HG03571 (cell line): ENCODE results near the gene MIS18A.
A peak's percentile ranks its signal among the peaks of the same experiment; 100 is the strongest.
"Not testable (repeated sequence)": the region's sequence is repeated elsewhere in the genome, so short reads cannot be mapped to it uniquely, and the experiment has no call there.

Source experiments
- ATAC-seq: cut with Tn5 transposase; IDR thresholded peaks from one replicate; pipeline ENCODE4 v1.9.1; 2021; ENCODE audit not compliant: unreplicated experiment

MIS18A gene

DNA sequence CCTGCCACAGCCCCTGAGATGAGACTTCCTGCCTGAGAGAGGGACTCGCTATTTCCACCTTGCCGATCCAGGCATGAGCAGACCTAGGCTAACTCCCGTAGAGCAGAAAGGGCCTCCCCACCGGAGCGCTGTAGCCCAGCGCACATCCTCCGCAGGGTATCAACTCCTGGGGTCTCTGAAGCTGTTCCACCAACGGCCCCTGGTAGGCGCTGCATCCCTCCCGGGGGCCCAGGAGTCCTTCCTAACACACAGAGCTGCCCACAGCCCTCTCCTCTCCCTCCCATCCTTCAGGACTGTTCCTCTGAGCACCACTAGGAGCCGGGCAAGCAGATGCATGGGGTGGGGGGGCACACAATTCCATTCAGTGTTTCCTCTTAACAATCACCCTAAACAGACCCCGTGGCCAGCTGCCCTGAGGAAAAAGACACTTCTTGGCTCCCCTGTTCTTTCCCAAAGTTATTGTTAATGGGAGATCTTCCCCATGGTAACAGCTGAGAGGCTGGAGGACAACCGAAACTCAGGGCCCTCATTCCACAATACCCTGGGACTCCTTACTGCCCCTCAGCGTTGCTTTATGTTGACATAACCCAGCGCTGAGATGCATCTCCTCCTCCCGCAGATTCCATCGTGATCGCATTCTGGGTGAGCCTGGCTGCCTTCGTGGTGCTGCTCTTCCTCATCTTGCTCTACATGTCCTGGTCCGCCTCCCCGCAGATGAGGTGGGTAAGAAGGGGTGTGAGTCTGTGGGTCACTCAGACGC lies 27.4 kb upstream of the MIS18A start:
- no peak for ATAC-seq

DNA sequence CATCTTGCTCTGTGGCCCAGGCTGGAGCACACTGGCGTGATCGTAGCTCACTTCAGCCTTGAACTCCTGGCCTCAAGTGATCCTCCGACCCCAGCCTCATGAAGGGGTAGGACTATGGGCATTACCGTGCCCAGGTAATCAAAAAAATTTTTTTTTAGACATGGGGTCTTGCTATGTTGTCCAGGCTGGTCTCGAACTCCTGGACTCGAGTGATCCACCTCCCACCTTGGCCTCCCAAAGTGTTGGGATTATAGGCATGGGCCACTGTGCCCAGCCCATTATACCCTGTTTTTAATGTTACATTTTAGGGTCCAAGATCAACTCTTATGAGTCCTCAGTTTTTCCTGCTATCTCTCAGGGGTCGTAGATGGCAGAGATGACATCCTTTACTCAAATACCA lies 26.1 kb upstream of the MIS18A start:
- no peak for ATAC-seq

DNA sequence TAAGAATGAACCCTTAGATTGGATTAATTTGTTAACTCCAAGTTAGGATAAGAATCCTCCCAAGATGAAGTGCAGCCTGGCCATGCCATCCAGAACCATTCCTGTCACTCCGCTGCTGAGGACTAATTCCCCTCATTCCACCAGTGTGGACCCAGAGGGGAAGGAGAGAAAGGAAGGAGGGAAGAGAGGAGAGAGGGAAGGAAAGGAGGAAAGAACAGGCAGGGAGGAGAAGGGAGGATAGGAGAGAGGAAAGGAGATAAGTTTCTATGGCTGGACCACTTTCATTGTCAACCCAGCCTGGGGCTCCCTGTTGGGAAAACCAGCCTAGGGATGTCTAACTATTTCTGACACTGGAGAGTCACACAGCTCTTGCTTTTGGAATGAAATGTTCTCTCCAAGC lies 24.5 kb upstream of the MIS18A start:
- ATAC-seq, result no peak

DNA sequence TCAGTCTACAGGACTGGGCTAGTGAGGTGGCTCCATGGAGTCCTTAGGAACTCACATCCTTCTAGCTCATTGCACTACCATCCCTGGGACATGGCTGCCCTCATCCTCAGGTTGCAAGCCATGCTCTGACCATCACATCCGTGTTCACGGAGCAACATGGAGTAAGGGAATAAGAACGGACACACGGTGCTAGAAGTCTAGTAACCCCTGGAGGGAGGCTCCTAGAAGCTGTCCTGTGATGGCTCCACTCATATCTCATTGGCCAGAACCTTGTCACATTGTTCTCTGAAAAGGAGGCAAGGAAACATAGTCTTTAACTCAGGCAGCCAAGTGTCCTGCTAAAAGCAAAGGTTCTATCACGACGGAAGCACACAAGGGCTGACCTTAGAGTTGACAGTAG lies 23.7 kb upstream of the MIS18A start:
- ATAC-seq, result no peak

DNA sequence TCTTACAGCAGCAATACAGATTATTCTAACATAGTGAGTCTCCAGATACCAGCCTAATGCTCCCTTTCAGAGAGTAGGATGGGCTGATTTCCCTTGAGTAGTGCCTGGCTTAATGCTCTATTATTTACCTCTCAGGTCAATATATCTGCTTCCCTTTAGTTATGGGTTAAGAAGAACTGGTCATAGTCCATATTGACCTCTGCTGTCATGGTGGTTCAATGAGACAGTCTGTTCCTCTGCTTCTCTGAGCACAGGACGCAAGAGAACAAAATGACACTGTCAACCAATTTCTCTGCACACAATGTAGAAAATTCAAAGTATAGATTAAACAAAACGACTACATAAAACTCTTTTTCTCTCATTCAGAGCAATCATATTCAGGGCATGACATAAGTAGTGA lies 22.7 kb upstream of the MIS18A start:
- no peak for ATAC-seq

DNA sequence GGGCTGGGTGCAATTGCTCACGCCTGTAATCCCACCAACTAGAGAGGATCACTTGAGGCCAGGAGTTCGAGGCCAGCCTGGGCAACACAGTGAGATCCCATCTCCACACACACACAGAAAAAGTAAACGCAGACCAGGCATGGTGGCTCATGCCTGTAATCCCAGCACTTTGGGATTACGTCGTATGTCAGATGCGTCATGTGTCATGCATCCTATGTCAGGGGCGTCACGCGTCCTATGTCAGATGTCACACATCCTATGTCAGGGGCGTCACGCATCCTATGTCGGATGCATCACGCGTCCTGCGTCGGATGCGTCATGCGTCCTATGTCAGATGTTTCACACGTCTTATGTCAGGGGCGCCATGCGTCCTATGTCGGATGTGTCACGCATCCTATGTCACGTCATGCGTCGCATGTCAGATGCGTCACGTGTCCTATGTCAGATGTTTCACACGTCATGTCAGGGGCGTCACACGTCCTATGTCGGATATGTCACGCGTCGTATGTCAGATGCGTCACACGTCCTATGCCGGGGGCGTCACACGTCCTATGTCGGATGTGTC lies 21.4 kb upstream of the MIS18A start:
- ATAC-seq, result no peak

DNA sequence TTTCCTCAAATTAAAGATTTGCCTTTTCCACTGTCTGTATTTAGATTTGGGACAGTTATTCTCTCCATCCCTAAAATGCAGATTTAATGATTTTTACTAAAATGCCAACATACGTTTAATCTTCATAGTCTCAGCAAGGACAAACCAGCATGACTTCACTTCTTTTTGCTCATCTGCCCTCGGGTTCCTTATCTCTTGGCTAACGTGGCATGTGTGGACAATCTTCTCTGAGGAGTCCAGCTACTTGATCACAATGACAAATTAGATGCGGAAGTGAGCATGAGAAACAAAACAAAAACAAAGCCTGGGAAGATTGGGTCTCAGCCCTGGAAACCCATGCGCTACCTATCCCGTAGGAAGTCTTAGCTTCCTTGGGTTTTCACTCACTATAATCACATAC lies 20.8 kb upstream of the MIS18A start:
- no peak for ATAC-seq

DNA sequence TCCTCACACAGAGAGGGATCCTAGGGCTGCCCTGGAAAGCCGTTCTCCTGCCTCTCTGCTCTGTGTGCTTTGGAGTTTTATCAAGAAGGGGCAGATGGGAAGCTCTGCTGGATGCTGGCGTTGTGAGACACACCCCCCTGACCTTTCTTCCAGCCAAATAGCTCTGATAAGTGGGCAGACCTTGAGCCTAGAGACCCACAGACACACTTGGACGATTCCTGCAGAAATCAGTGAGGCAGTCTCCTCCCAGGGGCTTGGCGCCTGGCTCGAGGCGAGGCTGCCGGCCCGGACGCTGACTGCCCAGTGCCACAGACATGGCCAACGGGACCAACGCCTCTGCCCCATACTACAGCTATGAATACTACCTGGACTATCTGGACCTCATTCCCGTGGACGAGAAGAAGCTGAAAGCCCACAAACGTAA lies 19.8 kb upstream of the MIS18A start, which contains the start of gene MRAP:
Gene MRAP, plus strand, starts transcription at position 198 of the 424 bp plus-strand sequence. Its CDS starts 117 bp downstream, at position 315.
- ATAC-seq, result no peak

DNA sequence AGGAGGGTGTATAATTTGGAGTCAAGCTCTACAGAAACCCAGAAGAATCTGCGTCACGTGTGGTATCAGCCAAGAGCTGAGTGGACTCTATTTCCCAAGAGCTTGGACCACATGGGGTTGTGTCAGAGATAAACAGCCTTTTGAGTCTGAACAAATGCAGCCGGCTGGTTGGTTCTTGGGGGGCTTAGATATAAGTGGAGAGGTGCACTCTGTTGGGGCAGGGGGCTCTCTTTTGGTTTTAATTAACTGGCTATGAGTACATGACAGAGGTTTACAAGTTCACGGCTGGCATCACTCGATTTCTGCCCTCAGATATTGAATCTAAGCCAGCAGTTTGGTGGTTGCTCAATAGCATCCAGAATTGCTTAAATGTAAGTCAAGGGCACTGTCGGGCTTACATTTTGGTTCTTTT lies 19.3 kb upstream of the MIS18A start:
- ATAC-seq, result no peak

DNA sequence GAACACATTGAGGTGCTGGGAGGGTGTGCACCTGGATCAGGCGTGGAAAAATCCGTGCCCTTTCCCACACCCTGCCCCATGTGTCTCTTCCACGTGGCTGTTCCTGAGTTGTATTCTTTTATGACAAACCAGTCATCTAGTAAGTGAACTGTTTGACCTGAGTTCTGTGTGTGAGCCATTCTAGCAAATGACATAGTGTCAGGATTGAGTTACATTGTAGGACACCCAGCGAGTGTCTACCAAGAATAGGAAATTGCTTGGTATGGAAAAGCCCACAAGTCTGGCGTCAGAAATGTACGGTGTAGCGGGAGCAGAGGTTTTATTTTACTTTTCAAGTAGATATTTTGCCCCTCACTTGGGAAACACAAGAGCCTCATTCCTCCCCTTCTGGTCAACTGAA lies 18.6 kb upstream of the MIS18A start:
- ATAC-seq, result no peak

DNA sequence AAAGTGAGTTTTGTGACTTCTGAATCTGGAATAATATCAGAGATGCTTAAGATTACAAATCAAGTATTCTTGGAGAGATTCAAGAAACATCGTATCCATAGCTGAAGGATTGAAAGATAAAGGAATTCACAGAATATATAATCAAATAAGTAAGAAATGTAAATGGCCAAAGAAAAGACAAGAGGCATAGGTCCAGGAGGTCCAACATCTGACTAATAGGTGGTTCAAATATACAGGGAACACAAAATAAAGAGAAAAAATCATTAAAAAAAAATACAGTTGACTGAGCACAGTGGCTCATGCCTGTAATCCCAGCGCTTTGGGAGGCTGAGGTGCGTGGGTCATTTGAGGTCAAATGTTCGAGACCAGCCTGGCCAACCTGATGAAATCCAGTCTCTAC lies 6.6 kb upstream of the MIS18A start:
- no peak for ATAC-seq

DNA sequence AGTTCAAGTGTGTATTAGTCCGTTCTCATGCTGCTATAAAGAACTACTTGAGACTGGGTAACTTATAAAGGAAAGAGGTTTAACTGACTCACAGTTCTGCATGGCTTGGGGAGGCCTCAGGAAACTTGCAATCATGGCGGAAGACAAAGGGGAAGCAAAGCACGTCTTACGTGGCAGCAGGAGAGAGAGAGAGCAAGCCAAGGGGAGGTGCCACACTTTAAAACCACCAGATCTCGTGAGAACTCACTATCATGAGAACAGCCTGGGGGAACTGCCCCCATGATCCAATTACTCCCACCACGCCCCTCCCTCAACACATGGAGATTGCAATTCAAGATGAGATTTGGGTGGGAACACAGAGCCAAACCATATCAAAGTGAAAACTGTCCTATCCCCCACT lies 4.1 kb upstream of the MIS18A start:
- no peak for ATAC-seq

DNA sequence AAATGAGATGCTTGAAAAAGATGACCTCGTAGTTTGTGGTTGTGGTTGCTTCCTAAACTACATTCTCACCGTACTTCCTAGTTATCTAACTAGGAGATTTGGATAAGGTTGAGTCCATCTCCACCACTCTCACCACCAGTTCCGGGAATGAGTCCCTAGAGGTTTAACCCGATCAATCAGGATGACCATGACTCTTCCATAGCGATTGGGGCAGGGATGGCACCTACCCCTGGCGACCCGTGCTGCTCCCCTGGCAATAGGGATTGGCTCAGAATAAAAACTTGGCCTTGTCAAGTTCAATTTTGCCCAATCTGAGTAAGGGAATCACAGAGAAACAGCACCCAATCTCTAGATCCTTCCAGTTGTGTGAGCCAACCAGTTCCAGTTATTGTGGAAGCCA lies 2.7 kb upstream of the MIS18A start:
- ATAC-seq, result no peak

DNA sequence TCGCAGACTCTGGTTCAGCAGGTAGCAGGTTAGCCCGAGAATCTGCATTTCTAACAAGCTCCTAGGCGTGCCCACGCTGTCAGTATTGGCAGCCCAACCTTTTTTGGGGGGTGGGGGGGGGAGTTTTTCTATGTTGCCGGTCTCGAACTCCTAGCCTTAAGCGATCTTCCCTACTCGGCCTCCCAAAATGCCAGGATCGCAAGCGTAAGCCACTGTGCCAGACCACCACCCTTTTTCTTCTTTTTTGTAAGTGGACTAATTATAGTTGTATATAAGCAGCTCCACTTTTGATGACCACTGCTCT lies 480 bp upstream of the MIS18A start:
- ATAC-seq, result peak; percentile 20

DNA sequence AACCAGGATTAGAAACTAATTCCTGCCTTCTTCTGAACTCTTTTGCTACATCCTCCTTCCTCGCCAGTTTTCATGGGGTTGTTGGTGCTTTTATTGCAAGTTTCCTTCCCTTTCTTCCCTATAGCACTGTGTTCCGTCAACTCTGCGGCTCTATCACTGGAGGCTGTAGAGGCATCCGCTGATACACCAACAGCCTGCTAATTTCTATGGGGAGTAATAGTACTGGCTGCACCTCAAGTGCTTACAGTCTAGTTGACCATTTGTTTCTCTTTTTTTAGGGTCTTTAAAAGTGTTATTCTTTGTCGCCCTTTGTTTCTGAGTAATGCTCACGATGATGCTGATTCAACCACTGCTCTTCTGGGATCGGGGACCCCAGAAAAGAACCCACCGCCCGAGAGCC lies 746 bp downstream of the MIS18A start:
- no peak for ATAC-seq

DNA sequence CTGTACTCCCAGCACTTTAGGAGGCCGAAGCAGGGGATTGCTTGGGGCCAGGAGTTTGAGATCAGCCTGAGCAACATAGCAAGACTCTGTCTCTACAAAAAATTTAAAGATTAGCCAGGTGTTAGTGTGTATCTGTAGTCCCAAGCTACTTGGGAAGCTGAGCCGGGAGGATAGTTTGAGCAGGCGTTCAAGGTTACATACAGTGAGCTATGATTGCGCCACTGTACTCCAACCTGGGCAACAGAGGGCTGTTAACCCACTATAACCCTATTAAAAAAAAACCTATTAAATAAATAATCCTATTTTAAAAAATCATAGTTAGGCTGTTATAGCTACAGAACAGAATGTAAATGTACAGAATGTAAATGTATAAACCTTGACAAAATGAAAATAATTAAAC lies 2.2 kb downstream of the MIS18A start:
- no peak for ATAC-seq

DNA sequence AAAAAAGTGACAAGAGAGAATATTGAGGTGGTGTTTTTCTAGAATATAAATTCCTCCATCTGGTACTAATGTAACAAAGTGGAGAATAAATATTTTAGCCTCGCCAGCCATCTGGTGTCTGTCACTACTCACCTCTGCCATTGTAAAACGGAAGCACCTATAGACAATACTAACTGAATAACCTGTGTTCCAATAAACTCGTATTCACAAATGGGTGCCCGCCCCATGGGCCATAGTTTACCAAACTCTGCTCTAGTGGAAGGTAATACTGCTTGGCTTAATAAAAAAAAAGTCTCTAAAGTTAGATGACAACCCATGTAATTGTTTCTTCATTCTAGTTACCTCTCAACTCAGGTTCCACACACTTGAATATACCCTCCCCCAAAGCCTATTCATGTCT lies 8.1 kb downstream of the MIS18A start:
- no peak for ATAC-seq

DNA sequence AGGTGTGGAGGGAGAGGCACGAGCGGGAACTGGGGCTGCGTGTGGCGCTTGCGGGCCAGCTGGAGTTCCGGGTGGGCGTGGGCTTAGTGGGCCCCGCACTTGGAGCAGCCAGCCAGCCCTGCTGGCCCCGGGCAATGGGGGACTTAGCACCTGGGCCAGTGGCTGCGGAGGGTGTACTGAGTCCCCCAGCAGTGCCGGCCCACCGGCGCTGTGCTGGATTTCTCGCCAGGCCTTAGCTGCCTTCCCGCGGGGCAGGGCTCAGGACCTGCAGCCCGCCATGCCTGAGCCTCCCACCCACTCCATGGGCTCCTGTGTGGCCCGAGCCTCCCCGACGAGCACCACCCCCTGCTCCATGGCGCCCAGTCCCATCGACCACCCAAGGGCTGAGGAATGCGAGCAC lies 13.5 kb downstream of the MIS18A start:
- not testable (repeated sequence) for ATAC-seq

DNA sequence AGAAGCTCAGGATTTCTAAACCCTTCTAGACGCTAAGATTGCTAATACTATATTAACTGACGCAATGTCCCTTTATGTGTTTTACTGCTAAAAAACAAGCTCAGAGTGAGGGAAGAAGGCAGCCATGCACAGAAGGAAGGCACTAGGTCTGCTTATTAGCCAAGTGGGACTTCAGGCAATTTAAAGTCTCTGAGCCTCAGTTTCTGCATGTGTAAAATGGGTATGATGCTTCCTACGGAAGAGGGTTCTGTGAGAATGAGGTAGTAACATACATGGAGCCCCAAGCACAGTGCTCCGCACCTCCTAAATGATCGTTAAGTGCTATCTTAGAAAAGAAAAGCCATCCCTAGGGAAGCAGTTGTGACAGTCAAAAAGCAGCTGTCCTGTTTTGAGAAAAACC lies 16.9 kb downstream of the MIS18A start:
- no peak for ATAC-seq

DNA sequence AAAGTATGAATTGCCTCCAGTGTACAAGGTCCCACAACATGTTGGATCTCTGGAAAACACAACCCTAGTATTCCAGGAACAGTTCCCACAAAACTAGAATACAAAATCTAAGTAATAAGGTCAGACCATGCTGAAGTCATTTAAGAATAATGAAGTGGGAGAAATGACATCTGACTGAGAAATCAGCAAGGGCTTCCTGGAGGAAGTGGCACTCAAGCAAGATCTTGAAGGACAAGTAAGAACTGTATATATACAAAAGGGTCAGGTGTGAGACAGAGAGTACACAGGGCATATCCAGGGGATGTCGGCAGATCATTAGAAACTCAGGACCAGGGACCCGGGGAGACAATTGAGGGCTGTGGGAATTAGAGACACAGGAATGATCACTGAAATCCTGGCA lies 18.7 kb downstream of the MIS18A start:
- no peak for ATAC-seq

DNA sequence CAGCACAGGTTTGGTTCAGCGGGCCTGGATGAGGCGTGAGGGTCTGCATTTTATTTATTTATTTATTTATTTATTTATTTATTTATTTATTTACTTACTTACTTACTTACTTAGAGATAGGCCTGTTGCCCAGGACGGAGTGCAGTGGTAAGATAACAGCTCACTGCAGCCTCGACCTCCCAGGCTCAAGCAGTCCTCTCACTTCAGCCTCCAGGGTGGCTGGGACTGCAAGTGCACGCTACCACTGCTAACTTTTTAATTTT lies 20.1 kb downstream of the MIS18A start:
- not testable (repeated sequence) for ATAC-seq

DNA sequence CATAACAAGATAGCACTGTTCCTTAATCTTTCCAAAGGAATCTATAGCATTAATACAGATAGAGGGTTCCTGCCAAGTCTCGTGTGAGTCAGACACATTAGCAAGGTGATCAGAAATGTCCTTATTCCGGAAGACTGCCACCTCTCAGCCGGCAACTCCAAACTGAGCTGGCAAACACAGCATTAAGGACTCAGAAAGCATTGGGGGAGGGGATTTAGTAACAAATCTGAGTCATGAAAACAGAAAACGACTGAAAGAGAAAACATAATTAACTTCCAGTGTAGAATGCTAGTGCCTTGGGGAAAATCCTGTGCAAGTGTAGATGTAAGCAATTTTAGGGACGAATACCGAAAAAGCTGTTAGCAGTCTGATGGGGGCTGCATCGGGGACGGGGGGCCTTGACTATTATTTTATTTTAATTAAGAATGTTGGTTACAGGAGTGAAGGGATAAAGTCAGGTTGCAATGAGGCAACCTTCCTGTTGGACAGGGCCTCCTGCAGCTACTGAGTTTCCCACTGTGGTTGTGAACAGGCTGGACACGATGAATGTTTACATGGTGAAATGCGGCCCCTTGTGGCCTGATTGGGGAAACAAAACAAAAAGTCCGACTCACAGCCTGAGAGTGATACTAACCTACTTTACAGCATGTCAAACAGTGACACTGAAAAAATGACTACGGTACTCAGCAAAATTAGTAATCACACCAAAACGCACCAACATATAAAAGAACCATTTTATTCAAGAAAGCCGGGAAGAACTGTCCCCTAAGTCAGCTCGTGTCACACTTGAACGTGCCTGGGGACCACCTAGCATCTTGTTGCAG lies 20.7 kb downstream of the MIS18A start:
- ATAC-seq, result no peak
